Breast epithelium (tissue), 3 donors: ENCODE data around the gene ZFYVE9.

Experiments used
- CTCF ChIP-seq, 3 donors: fragments of 450-650 bp; IDR thresholded peaks; one replicate each; pipeline ENCODE4 v1.5.1; 2016 to 2017; ENCODE audit warnings: antibody characterized with exemption in 3 of 3, mild to moderate bottlenecking in 3 of 3, moderate library complexity in 3 of 3
- POLR2A ChIP-seq: fragments of 450-650 bp; IDR thresholded peaks from one replicate; pipeline ENCODE4 v1.6.1; 2016; ENCODE audit warnings: antibody characterized with exemption, mild to moderate bottlenecking, moderate library complexity
- POLR2AphosphoS5 ChIP-seq, 3 donors: sonication (generic); formaldehyde crosslinking; IDR thresholded peaks; one replicate each; pipeline ENCODE4 v1.6.1; 2017; ENCODE audit warnings: antibody characterized with exemption in 3 of 3

GRCh38 chr1:52240592-52241210 lies 98.8 kb downstream of the ZFYVE9 start:
- TF ChIP-seq CTCF (IDR thresholded peaks at IDR 0.05) (no peak), POLR2AphosphoS5 (IDR thresholded peaks at IDR 0.05) (no peak), POLR2A (no peak)
